ENCODE results near the gene DCDC2C. TPM values are rescaled to one million over a fixed set of nuclear protein-coding genes. Genes with fewer than 3 reads are reported as not detected.

DCDC2C gene
- total RNA-seq, 1 experiment from 2014 or later, result not detected

GRCh38 chr2:3712831-3713503 is 9.6 kb downstream of the DCDC2C start:
- no TSS peak for BruUV-seq (replicated peaks)
- POLR2A ChIA-PET (ENCODE audit: unreplicated experiment), result no interaction called here

GRCh38 chr2:3718679-3719078 is 15.3 kb downstream of the DCDC2C start:
- BruUV-seq (replicated peaks), result no TSS peak
- POLR2A ChIA-PET (ENCODE audit: unreplicated experiment), result no interaction called here
- no peaks in the 10 kb centered on the region for H3K36me3 ChIP-seq (ENCODE audit: low read depth)
- no peaks in the 10 kb centered on the region for H3K9me3 ChIP-seq (ENCODE audit: insufficient read depth, low read depth)
- DNase-seq, result no peak
- no peak overlapping the region for H2AFZ ChIP-seq
- intact Hi-C loops (cut with micrococcal nuclease; ENCODE audit: unreplicated experiment), result no loop called here
- H3F3A ChIP-seq (ENCODE audit: insufficient read depth, low read depth), result no peaks in the 10 kb centered on the region
- H3K4me1 ChIP-seq (replicated peaks; ENCODE audit: insufficient read depth), result no peaks in the 10 kb centered on the region
- no peaks in the 10 kb centered on the region for H3K9me2 ChIP-seq (ENCODE audit: insufficient read depth)
- no peak overlapping the region for H3K4me3 ChIP-seq
- no peaks in the 10 kb centered on the region for H3K79me2 ChIP-seq (ENCODE audit: low read depth)
- TF ChIP-seq EZH2 (IDR thresholded peaks at IDR 0.05; ENCODE audit: low read depth), result no peak
- no peak for TF ChIP-seq CTCF (conservative IDR thresholded peaks at IDR 0.05)
- 0 out of 2 replicates have a peak, but pooled peaks cover 3% of the 10 kb centered on the region for H4K20me1 ChIP-seq (ENCODE audit: insufficient read depth)
- H3K4me2 ChIP-seq, result no peak overlapping the region
- peaks cover 66% of the 10 kb centered on the region for H3K27me3 ChIP-seq (ENCODE audit: insufficient read depth, low read depth)
- CTCF ChIA-PET, result no interaction called here
- H3K27ac ChIP-seq, result no peak overlapping the region

More at GRCh38 chr2:3712831-3713503, 9.6 kb downstream of the DCDC2C start:
- Histone ChIP-seq H3K36me3 (ENCODE audit: low read depth) (no peaks in the 10 kb centered on the region), H3K79me2 (ENCODE audit: low read depth) (no peaks in the 10 kb centered on the region), H3K4me1 (replicated peaks; ENCODE audit: insufficient read depth) (no peaks in the 10 kb centered on the region), H3K9me2 (ENCODE audit: insufficient read depth) (no peaks in the 10 kb centered on the region), H3K9me3 (ENCODE audit: insufficient read depth, low read depth) (no peaks in the 10 kb centered on the region), H3K4me2 (no peak overlapping the region), H4K20me1 (ENCODE audit: insufficient read depth) (0 out of 2 replicates have a peak, but pooled peaks cover 2% of the 10 kb centered on the region), H3K27ac (no peak overlapping the region), H3K4me3 (no peak overlapping the region), H2AFZ (no peak overlapping the region), H3K27me3 (ENCODE audit: insufficient read depth, low read depth) (peaks cover 63% of the 10 kb centered on the region), H3F3A (ENCODE audit: insufficient read depth, low read depth) (no peaks in the 10 kb centered on the region)
- CTCF ChIA-PET, result no interaction called here
- no peak for TF ChIP-seq CTCF (conservative IDR thresholded peaks at IDR 0.05)
- no peak for TF ChIP-seq EZH2 (IDR thresholded peaks at IDR 0.05; ENCODE audit: low read depth)
- no peak for DNase-seq
- intact Hi-C loops (cut with micrococcal nuclease; ENCODE audit: unreplicated experiment), result no loop called here

GRCh38 chr2:3725002-3725401 is 21.6 kb downstream of the DCDC2C start:
- Histone ChIP-seq H3K4me1 (replicated peaks; ENCODE audit: insufficient read depth) (no peaks in the 10 kb centered on the region), H4K20me1 (ENCODE audit: insufficient read depth) (no peaks in the 10 kb centered on the region), H2AFZ (no peak overlapping the region), H3K79me2 (ENCODE audit: low read depth) (no peaks in the 10 kb centered on the region), H3F3A (ENCODE audit: insufficient read depth, low read depth) (no peaks in the 10 kb centered on the region), H3K4me2 (no peak overlapping the region), H3K36me3 (ENCODE audit: low read depth) (no peaks in the 10 kb centered on the region), H3K9me2 (ENCODE audit: insufficient read depth) (no peaks in the 10 kb centered on the region), H3K27me3 (ENCODE audit: insufficient read depth, low read depth) (peaks cover 93% of the 10 kb centered on the region), H3K9me3 (ENCODE audit: insufficient read depth, low read depth) (no peaks in the 10 kb centered on the region), H3K4me3 (no peak overlapping the region), H3K27ac (no peak overlapping the region)
- DNase-seq, result no peak
- CTCF ChIA-PET, result no interaction called here
- POLR2A ChIA-PET (ENCODE audit: unreplicated experiment), result no interaction called here
- intact Hi-C loops (cut with micrococcal nuclease; ENCODE audit: unreplicated experiment), result no loop called here
- TF ChIP-seq CTCF (conservative IDR thresholded peaks at IDR 0.05) (no peak), EZH2 (IDR thresholded peaks at IDR 0.05; ENCODE audit: low read depth) (no peak)
- BruUV-seq (replicated peaks), result no TSS peak

Measured in PC-9 (cell line).